Mesothelial cell of epicardium (in vitro differentiated cells): ENCODE measurements around the gene USP49. TPM values are rescaled to one million over a fixed set of nuclear protein-coding genes. Genes with fewer than 3 reads are reported as not detected.

Source experiments
- DNase-seq, 2 experiments: peaks; one replicate each; pipeline ENCODE4 v3.0.0; 2021; ENCODE audit warnings: low spot score in 2 of 2; ENCODE audit not compliant: unreplicated experiment in 2 of 2
- H3K27ac Mint-ChIP-seq: 2 replicates; pipeline ENCODE4 v1.8.0; 2021; ENCODE audit warnings: mixed read lengths
- H3K27me3 Mint-ChIP-seq: 2 replicates; pipeline ENCODE4 v1.8.0; 2021; ENCODE audit warnings: low read depth, mixed read lengths
- H3K36me3 Mint-ChIP-seq: 2 replicates; pipeline ENCODE4 v1.8.0; 2021; ENCODE audit warnings: mixed read lengths
- H3K4me1 Mint-ChIP-seq: 2 replicates; pipeline ENCODE4 v1.8.0; 2021; ENCODE audit warnings: mixed read lengths
- H3K4me3 Mint-ChIP-seq: 2 replicates; pipeline ENCODE4 v1.8.0; 2021; ENCODE audit warnings: mild to moderate bottlenecking, moderate library complexity, mixed read lengths
- H3K9me3 Mint-ChIP-seq: 2 replicates; pipeline ENCODE4 v1.8.0; 2021; ENCODE audit warnings: mixed read lengths
- CTCF ChIP-seq: fragments of 200-600 bp; sonication (generic); IDR thresholded peaks from one replicate; pipeline ENCODE4 v1.5.0; 2021; ENCODE audit warnings: antibody characterized with exemption; ENCODE audit not compliant: unreplicated experiment
- total RNA-seq: library from RNA; stranded (reverse); gene quantifications from 3 replicates; pipeline ENCODE4 v1.2.1, GENCODE V29; 2021

Gene USP49
- total RNA-seq, 1 donor from 2014 or later: 12.1 TPM

GRCh38 chr6:41822021-41822420 is 73.2 kb downstream of the USP49 start:
- DNase-seq: no peak
- Mint-ChIP-seq H3K27ac (no peak overlapping the region), H3K27me3 (no peaks in the 10 kb centered on the region), H3K4me1 (peaks cover 2% of the 10 kb centered on the region), H3K4me3 (no peak overlapping the region), H3K9me3 (no peaks in the 10 kb centered on the region), H3K36me3 (no peaks in the 10 kb centered on the region)
- no peak for TF ChIP-seq CTCF

- TF ChIP-seq CTCF: no peak
- peaks cover 2% of the 10 kb centered on the region for H3K4me1 Mint-ChIP-seq
Observed at GRCh38 chr6:41821266-41821665, 73.9 kb downstream of the USP49 start.

GRCh38 chr6:41818271-41819054 is 76.7 kb downstream of the USP49 start:
- Mint-ChIP-seq H3K27me3 (no peaks in the 10 kb centered on the region), H3K27ac (no peak overlapping the region), H3K36me3 (no peaks in the 10 kb centered on the region), H3K9me3 (no peaks in the 10 kb centered on the region), H3K4me1 (peaks cover 2% of the 10 kb centered on the region), H3K4me3 (no peak overlapping the region)
- TF ChIP-seq CTCF: no peak
- DNase-seq: no peak

More at GRCh38 chr6:41821266-41821665, 73.9 kb downstream of the USP49 start:
- Mint-ChIP-seq H3K27me3 (no peaks in the 10 kb centered on the region), H3K4me3 (no peak overlapping the region), H3K36me3 (no peaks in the 10 kb centered on the region), H3K9me3 (no peaks in the 10 kb centered on the region), H3K27ac (no peak overlapping the region)
- no peak for DNase-seq

- TF ChIP-seq CTCF: no peak
- Mint-ChIP-seq H3K27me3 (no peaks in the 10 kb centered on the region), H3K4me3 (no peak overlapping the region), H3K27ac (no peak overlapping the region), H3K36me3 (no peaks in the 10 kb centered on the region), H3K9me3 (no peaks in the 10 kb centered on the region), H3K4me1 (peaks cover 2% of the 10 kb centered on the region)
- no peak for DNase-seq
Observed at GRCh38 chr6:41815587-41815986, 79.6 kb downstream of the USP49 start.

- TF ChIP-seq CTCF: no peak
- no peak overlapping the region for H3K27ac Mint-ChIP-seq
Observed at GRCh38 chr6:41814629-41815028, 80.5 kb downstream of the USP49 start.

More at GRCh38 chr6:41814629-41815028, 80.5 kb downstream of the USP49 start:
- Mint-ChIP-seq H3K4me1 (peaks cover 2% of the 10 kb centered on the region), H3K4me3 (no peak overlapping the region), H3K27me3 (no peaks in the 10 kb centered on the region), H3K36me3 (no peaks in the 10 kb centered on the region), H3K9me3 (no peaks in the 10 kb centered on the region)
- DNase-seq: no peak
